ENCODE data around the gene GADD45G.

The GADD45G gene

GRCh38 chr9:89654025-89654662 lies 49.3 kb downstream of the GADD45G start:
- DNase-seq (ENCODE audit: low read depth), result no peak

GRCh38 chr9:89655056-89655989 lies 50.5 kb downstream of the GADD45G start:
- DNase-seq (ENCODE audit: low read depth), result no peak

All from ELR (cell line).